Measurements from ENCODE around the gene FLT3LG.

Gene FLT3LG, protein sequence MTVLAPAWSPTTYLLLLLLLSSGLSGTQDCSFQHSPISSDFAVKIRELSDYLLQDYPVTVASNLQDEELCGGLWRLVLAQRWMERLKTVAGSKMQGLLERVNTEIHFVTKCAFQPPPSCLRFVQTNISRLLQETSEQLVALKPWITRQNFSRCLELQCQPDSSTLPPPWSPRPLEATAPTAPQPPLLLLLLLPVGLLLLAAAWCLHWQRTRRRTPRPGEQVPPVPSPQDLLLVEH

DNA sequence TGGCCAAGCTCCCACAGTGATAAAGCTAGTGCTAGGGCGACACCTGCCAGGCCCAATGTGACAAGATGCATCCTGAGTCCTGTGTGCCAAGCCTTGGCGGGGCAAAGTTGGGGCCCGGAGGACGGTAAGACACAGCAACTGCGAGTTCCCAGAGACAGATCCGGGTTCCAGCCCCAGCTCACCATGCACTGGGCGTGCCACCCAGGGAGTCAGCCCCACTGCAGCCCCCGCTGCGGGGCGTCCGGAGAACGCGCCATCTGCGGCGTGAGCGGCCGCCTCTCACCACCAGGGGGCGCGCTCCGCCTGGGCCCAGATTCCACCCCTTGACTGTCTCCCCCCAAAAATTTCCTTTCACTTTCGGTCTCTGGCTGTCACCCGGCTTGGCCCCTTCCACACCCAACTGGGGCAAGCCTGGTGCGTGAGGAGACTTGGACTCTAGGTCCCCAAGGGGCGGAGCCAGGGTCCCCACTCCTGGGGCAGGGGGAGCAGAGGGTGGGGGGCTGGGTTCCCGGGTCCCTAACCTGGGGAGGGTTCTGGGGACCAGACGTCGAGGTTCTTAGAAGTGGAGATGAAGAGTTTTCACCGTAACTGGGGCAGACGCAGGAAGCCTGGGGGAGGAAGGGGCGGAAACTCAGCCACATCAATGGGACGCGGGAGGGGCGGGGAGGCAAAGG is at the start of gene FLT3LG:
TSS of gene FLT3LG (plus strand) at position 348 of the 674 bp plus-strand sequence. CDS start 425 bp downstream, outside the sequence.
- DNase-seq: peak; percentile 73

DNA sequence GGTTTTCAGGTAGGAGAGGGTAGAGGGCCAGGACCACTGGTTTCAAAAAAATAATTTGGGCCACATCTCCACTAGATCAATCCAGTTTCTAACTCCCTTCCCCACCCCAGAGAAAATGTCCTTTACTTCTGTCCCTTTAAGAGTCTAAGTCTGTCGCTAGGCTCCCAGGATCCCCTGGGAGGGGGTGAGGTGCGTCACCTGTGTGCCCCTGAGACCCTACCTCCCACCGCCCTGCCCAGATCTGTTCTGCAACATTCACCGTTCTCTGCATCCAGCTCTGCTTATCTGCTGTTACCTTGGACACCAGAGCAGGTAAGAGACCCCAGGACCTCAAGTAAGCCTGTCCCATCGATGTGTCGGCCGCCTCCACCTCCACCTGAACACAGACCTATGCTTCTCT is 48.8 kb upstream of the FLT3LG start, which contains the start of gene GFY:
TSS of gene GFY (plus strand) at position 211 of the 400 bp plus-strand sequence. CDS start 1,043 bp downstream, outside the sequence.
- DNase-seq: no peak

DNA sequence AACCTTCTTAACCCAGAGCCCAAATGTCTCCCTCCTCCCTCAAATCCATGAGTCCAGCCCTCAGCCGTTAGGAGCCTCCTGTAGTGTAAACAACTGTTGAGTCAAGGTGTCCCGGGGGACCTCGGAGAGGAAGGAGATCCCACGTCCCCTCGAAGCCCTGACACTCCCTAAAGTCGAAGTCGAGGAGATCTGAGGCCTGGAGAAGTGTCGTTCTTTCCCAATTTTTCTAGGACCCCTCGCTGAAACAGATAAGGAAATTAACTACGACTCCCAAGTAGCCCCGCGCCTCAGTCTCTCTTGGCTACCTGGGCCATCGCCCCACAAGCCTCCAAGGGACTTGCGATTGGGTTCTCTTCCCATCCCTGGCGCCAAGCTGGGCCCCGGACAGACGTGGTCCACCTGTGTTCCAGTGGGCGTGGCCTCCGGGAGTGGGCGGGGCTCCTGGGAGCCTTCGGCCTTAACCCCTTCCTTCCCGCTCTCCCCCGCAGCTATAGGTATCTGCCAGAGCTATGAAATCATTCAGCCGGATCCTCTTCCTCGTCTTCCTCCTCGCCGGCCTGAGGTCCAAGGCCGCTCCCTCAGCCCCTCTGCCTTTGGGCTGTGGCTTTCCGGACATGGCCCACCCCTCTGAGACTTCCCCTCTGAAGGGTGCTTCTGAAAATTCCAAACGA is 48.0 kb upstream of the FLT3LG start:
- DNase-seq: peak; percentile 79

DNA sequence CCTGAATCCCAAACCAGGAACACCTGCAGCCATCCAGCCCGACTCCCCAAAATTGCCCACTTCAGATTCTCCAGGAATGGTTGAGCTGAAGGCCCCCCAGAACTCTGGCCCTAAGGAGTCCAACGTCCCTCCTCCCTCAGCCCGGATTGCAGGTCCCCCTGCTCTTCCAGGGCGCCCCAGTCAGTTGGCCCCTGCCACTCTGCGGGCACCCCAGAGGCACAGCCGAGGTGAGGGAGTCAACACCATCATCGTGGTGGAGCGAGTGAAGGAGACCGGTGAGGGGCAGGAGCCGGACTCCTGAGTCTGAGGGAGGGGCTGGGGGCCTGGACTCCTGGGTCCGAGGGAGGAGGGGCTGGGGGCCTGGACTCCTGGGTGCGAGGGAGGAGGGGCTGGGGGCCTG is 46.7 kb upstream of the FLT3LG start:
- no peak for DNase-seq

DNA sequence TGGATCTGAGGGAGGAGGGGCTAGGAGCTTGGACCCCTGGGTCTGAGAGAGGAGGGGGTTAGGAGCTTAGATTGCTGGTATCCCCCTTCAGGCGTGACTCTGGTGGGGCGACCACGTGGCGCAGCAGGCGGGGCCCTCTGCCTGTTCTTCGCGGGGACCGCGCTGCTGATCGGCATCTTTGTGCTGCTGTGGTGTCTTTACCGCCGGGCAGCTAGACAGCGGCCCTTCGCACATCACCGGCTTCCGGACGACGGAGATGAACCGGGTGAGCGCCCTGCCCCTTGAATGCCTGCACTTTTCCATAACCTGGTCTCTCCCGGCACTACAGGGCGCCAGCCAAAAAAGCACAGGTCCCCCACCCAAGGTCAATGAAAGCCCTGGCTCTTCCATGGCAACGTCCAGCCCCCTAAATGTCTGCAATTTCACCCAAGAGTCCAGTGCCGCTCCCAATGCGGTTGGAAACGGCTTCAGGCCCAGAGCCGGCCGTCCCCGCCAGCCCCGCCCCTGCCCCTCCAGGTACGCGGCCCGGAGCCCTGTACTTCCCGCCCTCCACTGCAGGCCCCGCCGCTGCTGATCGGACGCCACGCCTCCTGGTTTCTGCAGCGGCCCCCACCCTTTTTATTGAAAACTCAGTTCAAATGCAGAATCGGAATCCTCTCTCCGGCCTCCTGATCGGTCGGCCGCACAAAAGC is 46.0 kb upstream of the FLT3LG start:
- DNase-seq: peak; percentile 25

DNA sequence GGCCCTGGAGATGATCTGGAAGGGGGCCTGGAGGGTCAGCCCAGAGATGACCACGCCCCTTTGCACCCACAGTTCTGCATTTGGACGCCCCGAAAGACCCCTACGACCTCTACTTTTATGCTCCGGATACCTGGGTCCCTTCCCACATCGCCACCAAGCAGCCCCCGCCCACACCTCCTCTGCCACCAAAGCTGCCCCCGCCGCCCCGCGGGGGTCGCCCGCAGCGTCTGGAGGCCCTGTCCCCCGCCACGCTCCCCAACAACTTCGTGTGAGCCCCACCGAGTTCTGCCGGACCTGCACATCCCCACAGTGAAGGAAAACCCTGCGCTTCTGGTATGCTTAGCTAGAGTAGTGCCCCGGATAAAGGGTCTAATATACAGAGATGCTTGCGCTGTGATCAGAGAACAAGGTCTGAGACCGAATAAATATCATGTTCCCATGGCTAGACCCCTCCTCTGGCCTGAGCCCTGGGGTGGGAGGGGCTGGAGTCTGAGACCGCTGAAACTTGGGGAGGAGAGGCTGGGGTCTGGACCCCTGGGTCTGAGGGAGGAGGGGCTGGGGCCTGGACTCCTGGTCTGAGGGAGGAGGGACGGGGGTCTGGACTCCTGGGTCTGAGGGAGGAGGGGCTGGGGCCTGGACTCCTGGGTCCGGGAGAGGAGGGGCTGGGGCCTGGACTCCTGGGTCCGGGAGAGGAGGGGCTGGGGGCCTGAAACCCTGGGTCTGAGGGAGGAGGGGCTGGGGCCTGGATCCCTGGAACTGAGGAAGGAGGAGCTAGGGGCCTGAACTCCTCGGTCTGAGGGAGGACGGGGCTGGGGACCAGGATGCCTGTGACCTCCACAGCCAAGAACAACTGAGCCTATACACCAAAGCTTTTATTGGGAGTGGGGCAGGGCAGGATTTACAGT is 45.2 kb upstream of the FLT3LG start:
- DNase-seq: no peak

DNA sequence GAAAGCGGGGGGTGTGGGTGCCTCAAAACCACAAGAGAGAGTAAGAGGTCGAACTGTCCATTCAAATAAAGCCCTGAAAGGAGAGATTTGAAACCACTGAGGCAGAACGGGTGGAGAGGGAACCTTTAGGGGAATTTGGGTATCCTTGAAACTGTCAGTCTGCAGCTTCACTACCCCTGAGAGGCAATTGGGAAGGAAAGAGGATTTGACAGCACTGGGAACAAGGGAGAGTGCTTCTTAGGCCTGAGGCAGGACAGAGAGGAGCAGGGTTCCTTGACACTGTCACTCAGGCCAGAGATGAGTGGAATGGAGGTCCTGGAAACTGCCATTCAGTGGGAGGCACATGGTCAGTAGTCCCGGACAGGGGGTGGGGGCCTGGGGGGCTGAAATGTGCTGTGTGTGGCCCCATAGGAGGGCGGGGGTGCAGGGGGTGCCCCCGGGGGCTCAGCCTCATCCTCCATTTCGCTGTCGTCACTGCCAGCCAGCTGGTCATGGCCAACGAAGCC is 43.8 kb upstream of the FLT3LG start:
- DNase-seq: no peak

DNA sequence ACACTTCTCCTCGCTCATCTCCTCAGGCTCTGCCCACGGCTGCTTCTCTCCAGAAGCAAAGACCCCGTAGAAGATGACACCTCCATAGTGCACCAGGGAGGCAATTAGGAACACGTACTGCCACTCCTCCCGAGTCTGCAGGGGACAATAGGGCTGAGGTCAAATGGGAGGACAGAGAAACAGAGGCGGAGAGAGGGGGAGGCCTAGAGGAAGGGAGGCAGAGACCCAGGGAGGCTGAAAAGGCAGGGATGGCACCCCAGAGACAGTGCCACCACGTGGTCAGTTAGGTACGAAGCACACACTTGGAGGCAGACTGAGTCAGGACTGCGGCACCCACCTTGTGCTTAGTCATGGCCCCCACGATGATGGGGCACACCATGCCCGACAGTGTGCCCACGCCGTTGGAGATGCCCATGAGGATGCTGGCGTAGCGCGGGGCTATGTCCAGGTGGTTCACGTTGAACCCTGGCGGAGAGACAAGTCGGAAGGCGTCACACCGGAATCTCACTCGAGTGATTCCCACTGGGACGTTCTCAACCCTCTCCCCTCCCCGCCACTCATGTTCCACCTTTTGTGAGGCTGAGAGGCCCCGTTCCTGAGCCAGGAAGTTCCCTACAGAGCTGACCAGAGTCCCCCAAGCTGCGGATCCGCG is 43.2 kb upstream of the FLT3LG start:
- peak; percentile 45 for DNase-seq

DNA sequence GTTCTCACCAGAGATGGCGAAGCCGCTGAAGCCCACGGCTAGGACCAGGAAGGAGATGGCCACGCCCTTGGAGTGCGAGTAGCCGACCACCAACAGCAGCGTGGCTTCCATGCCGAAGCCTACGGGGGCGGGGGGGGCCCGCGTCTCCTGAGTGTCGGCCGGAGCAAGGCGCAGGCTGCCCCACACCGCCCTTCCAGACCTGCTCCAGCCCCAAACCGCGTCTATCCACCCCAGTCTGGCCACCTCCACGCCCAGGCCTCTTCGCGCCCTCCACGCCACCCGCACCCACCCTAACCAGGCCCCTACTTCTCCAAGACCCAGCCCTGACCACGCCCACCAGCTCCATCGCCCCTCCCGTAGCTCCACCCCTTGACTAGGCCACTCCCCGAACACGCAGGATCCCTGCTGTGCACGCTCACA is 42.7 kb upstream of the FLT3LG start:
- peak; percentile 39 for DNase-seq

DNA sequence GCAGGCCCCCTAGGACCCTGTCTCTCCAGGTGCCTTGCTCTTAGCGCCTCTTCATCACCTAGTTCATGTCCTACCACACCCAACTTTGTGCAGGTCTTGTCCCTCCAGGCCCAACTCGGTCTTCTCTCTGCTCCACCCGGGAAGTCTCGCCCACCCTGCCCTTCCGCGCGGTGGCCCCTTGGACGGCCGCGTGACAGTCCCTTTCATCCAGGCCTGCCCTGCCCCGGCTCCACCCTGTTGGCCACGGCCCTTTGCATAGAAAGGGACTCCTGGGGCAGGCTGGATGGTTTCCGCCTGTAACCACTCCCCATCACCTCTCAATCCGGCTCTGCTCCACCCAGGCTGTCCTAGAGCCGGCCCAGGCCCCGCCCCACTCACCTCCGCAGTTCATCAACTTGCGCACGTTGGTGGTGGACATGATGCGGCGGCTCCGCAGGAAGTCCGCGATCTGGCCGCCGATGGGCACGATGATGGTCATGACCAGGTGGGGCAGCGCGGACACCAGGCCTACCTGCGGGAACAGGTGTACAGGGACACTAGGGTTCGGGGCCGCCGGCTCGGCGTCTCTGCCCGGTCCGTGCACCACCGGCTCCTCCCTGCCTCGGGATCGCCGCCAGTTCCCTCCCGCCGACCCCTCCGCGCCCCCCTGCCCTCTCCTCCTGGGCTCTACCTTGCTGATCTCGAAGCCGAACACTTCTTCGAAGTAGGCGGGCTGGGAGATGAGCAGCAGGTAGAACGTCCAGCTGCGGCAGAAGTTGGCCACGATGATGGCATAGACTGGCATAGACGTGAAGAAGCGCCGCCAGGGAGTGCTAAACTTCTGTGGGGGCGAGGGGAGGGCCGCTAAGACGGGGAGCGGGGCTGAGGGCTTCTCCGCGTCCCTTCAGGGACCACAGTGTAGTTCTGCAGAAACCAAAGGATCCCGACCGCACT is 41.6 kb upstream of the FLT3LG start:
- DNase-seq: no peak

DNA sequence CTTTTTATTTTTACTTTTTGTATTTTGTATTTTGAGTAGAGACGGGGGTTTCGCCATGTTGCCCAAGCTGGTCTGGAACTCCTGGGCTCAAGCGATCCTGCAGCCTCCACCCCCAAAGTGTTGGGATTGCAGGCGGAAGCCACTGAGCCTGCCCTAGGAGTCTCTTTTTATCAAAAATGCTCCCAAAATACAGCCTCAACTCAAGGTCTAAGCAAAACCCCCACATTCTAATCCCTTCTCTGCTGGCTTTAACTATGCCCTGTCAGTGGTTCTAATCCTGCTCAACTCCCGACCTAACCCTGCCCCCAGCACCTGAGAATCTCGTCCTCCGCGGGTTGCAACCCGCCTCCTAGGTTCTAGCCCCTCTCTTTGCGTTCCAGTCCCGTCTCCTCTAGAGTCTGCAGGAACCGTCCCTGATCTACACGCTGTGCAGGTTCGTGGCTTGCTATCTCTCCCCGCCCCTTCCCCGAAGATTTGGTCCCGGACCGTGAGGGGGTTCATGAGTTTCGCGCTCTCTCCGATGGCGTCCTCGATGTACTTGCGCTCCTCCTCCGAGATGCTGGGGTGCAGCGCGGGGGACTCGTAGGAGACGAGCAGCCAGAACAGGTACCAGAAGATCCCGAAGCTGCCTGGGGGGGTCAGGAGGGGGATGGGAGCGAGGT is 40.6 kb upstream of the FLT3LG start:
- DNase-seq: no peak

DNA sequence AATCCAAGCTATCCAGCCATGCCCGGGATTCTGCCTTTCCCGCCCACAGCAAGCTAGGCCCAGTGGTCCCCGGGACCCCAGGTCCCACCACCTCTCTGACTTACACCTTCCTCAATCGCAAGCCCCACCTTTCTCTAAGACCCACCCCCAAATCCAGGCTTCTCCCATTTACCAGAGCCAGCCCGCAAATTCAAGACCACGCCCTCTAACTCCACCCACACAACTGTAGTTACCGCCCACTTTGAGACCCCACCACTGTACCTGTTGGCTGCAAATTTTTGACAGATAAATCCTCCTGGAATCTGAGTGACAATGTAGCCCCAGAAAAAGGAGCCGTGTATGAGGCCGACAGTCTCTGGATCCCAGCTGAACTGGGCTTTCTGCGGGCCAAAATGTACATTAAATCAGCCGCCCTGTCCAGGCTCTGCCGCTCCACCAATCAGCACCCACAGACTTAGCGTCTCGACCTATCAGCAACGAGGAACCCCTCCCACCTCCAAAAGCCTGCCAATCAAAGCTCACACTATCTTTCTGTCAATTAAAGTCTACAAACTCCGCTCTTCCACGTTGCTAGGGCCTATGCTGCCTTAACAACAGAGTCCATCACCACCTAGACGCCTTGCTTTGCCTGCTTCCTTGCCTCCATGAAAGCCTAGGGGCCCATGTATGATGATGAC is 39.0 kb upstream of the FLT3LG start:
- DNase-seq: peak; percentile 28

DNA sequence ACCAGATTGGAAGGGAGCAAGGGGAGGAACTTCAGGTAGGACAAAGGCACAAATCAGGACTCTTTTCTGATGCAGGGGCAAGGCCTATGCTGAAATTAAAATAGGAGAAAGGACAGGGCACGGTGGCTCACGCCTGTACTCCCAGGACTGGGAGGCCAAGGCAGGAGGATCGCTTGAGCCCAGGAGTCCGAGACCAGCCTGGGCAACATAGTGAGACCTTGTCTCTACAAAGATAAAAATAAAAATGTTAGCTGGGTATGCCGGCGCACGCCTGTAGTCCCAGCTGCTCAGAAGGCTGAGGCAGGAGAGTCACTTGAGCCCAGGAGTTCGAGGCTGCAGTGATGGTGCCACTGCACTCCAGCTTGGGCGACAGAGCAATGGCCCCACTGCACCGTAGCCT is 38.3 kb upstream of the FLT3LG start:
- DNase-seq: no peak

DNA sequence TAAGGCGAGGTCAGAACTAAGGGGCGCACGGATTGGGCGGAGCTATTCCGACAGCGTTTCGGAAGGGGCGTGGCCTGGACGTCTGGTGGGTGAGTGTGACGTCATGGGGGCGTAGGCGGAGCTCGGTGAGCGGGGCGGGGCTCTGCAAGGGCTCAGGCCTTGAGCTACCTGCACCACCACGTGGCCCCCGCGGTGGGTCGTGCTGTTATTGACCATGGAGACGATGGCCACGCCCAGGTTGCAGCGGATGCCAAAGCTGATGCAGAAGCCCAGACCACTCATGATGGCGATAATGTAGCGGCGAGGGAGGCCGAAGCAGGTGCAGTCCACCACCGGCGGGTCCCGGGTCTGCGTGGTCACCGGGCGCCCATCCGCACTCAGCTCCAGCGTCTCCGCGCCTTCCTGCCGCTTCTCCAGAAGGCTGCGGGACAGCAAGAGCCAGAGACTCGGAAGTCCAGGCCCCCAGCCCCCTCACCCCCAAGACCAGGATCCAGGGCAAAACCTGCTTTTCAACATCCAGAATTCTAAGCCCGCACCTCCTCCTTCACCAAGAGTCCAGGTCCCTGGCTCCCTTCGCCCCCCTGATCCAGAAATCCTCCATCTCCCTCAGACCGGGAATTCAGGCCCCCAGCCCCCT is 37.5 kb upstream of the FLT3LG start:
- no peak for DNase-seq

DNA sequence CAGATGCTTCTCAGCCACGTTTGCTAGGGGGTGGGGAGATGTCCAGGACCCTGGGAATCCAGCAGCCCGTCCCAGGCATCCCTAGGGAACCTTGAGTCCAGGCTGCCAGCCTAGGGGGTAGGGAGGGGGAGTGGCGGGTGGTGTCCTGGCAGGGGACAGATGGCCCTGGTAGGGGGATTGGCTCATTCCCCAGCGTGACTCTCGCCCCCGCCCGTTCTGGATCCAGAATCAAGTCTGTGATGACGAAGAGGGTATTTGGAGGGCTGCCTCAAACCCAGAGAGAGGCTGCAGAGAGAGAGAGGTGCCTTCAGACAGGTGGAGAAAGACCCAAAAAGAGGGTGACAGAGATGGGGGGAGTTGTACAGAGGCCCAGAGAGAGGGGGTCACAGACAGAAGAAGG is 36.8 kb upstream of the FLT3LG start:
- peak; percentile 96 for DNase-seq

DNA sequence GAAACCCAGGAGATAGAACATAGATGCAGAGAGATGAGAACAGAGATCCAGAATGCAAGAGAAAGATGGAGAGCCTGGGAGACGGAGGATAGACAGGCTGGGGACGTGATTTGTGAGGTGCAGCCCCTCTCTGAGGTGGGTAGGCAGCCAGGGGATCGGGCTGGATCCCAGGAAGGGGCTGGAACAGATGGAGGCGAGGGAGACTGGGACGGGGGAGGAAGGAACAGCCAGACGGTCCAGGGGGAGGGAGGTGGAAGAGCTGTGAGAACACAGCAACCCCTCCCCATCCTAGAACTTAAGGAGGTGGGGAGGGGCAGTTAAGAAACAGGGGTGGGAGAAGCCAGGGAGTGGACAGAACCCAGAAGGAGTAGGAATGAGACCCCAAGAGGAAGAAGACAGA is 35.8 kb upstream of the FLT3LG start:
- peak; percentile 88 for DNase-seq

DNA sequence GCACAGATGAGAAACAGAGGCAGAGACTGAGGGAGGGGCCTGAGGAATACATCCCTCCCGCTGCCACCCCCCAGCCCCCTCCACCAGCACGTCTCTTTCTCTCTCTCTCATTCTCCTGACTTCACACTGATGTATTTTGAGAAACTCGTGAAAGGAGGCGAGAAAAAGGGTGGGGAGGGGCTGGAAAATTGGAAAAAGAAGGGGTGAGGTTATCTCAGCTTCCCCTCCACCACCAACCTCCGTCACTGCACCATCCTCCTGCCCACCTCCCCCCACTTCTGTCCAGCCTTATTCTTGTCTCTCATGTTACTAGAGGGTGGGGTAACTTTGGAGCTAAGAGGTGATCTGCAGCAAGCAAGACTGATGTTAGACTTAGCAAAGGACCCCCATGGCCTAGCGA is 34.2 kb upstream of the FLT3LG start:
- no peak for DNase-seq

DNA sequence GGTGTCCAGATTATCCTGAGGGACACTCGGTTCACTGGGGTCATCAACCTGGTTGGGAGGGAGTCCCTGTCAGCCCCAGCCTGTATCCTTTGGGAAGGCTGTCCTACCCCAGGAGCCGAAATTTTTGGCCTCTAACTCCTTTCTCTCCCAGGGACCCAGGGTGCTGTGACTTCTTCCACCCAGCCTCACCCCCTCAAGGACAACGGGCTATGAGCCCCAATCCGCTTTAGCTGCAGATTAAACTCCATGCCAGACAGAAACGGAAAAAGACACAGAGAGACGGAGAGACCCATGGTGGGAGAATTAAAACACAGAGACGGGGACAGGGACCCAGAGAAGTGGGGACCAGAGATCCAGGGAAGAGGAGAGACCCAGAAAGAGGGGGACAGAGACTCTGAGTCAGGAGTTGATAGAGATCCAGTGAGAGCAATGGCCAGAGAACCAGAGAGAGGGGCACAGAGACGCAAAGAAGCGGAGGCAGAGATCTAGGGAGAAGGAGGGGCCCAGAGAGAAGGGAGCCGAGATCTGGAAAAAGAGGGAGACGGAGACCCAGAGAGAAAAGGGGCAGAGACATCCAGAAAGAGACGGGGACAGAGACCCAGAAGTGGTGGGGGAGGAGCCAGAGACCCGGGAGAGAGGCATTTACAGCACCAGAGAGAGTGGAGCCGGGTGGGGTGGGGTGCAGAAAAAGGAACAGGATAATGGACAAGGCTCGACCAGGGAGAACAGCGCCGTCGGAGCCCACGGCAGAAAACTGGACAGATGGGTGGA is 33.4 kb upstream of the FLT3LG start:
- peak; percentile 71 for DNase-seq

Measured in NCI-H82 (cell line).